GM11168 (cell line): Measurements from ENCODE around the gene INS.

ENCODE experiments used
- in situ Hi-C: fragments of 300-500 bp; cut with MboI; formaldehyde crosslinking; loops from one replicate; pipeline ENCODE4 v1.12.0; 2022; ENCODE audit warnings: low sequenced_read_pairs; ENCODE audit not compliant: unreplicated experiment

INS gene

GRCh38 chr11:2168286-2169004, 7.4 kb upstream of the INS start:
- in situ Hi-C loops, result no loop called here

- in situ Hi-C loops, result no loop called here
Observed at GRCh38 chr11:2167141-2168045, 6.4 kb upstream of the INS start.

- in situ Hi-C loops, result no loop called here
Observed at GRCh38 chr11:2166091-2166851, 5.3 kb upstream of the INS start.

- in situ Hi-C loops, result no loop called here
Observed at GRCh38 chr11:2165571-2165970, 4.6 kb upstream of the INS start.

GRCh38 chr11:2164861-2165555, 4.0 kb upstream of the INS start:
- in situ Hi-C loops, result no loop called here

GRCh38 chr11:2164081-2164480, 3.1 kb upstream of the INS start:
- in situ Hi-C loops, result no loop called here

GRCh38 chr11:2163428-2163978, 2.5 kb upstream of the INS start:
- in situ Hi-C loops, result no loop called here

GRCh38 chr11:2159536-2160413, 1.2 kb downstream of the INS start:
- in situ Hi-C loops, result no loop called here

- in situ Hi-C loops, result no loop called here
Observed at GRCh38 chr11:2158966-2159365, 2.0 kb downstream of the INS start.

GRCh38 chr11:2158296-2158737, 2.7 kb downstream of the INS start:
- in situ Hi-C loops, result no loop called here

- in situ Hi-C loops, result no loop called here
Observed at GRCh38 chr11:2157294-2158040, 3.5 kb downstream of the INS start.

GRCh38 chr11:2156416-2157182, 4.4 kb downstream of the INS start:
- in situ Hi-C loops, result no loop called here

GRCh38 chr11:2155511-2155910, 5.5 kb downstream of the INS start:
- in situ Hi-C loops, result no loop called here

GRCh38 chr11:2154889-2155288, 6.1 kb downstream of the INS start:
- in situ Hi-C loops, result no loop called here

GRCh38 chr11:2154195-2154585, 6.8 kb downstream of the INS start:
- in situ Hi-C loops, result no loop called here

- in situ Hi-C loops, result no loop called here
Observed at GRCh38 chr11:2153581-2154194, 7.3 kb downstream of the INS start.
